Measurements from ENCODE around the gene ARID1B. TPM values are rescaled to one million over a fixed set of nuclear protein-coding genes. Genes with fewer than 3 reads are reported as not detected.

ARID1B gene
- total RNA-seq, 1 experiment from 2014 or later = 86.3 TPM

- Histone ChIP-seq H3K36me3 (ENCODE audit: insufficient read depth, low read length, poor library complexity, severe bottlenecking) (no peaks in the 10 kb centered on the region), H3K27me3 (replicated peaks; ENCODE audit: insufficient read depth, low read depth, low read length, poor library complexity) (no peaks in the 10 kb centered on the region), H3K9me3 (ENCODE audit: low read depth, low read length, poor library complexity, severe bottlenecking) (no peaks in the 10 kb centered on the region), H3K4me1 (ENCODE audit: insufficient read depth, low read length, poor library complexity, severe bottlenecking) (peaks cover 55% of the 10 kb centered on the region), H3K27ac (ENCODE audit: low read depth, low read length, poor library complexity, severe bottlenecking) (no peak overlapping the region), H3K4me3 (ENCODE audit: low read depth, low read length, poor library complexity, severe bottlenecking) (no peak overlapping the region)
- POLR2A ChIA-PET (ENCODE audit: low non-redundant PET) = no interaction called here
- DNase-seq (ENCODE audit: low spot score) = no peak
- CTCF ChIA-PET = no interaction called here
- intact Hi-C loops (cut with micrococcal nuclease; ENCODE audit: unreplicated experiment) = no loop called here
- BruUV-seq (replicated peaks) = no TSS peak
- no peak for TF ChIP-seq CTCF (conservative IDR thresholded peaks at IDR 0.05; ENCODE audit: low read depth, low read length)
- TF ChIP-seq EZH2 (IDR thresholded peaks at IDR 0.05; ENCODE audit: borderline replicate concordance, low read depth, low read length, poor library complexity, severe bottlenecking) = no peak
These were observed 66.9 kb downstream of the ARID1B start for GRCh38 chr6:156844089-156844488.

- intact Hi-C loops (cut with micrococcal nuclease; ENCODE audit: unreplicated experiment) = no loop called here
- Histone ChIP-seq H3K27ac (ENCODE audit: low read depth, low read length, poor library complexity, severe bottlenecking) (no peak overlapping the region), H3K4me3 (ENCODE audit: low read depth, low read length, poor library complexity, severe bottlenecking) (no peak overlapping the region), H3K36me3 (ENCODE audit: insufficient read depth, low read length, poor library complexity, severe bottlenecking) (no peaks in the 10 kb centered on the region), H3K27me3 (replicated peaks; ENCODE audit: insufficient read depth, low read depth, low read length, poor library complexity) (no peaks in the 10 kb centered on the region), H3K4me1 (ENCODE audit: insufficient read depth, low read length, poor library complexity, severe bottlenecking) (peaks cover 61% of the 10 kb centered on the region), H3K9me3 (ENCODE audit: low read depth, low read length, poor library complexity, severe bottlenecking) (no peaks in the 10 kb centered on the region)
- TF ChIP-seq EZH2 (IDR thresholded peaks at IDR 0.05; ENCODE audit: borderline replicate concordance, low read depth, low read length, poor library complexity, severe bottlenecking) (no peak), CTCF (conservative IDR thresholded peaks at IDR 0.05; ENCODE audit: low read depth, low read length) (no peak)
- ChIA-PET POLR2A (ENCODE audit: low non-redundant PET) (no interaction called here), CTCF (no interaction called here)
- no peak for DNase-seq (ENCODE audit: low spot score)
- BruUV-seq (replicated peaks) = no TSS peak
These were observed 68.4 kb downstream of the ARID1B start for GRCh38 chr6:156845454-156846155.

- Histone ChIP-seq H3K27me3 (replicated peaks; ENCODE audit: insufficient read depth, low read depth, low read length, poor library complexity) (no peaks in the 10 kb centered on the region), H3K4me1 (ENCODE audit: insufficient read depth, low read length, poor library complexity, severe bottlenecking) (peaks cover 64% of the 10 kb centered on the region), H3K9me3 (ENCODE audit: low read depth, low read length, poor library complexity, severe bottlenecking) (no peaks in the 10 kb centered on the region), H3K36me3 (ENCODE audit: insufficient read depth, low read length, poor library complexity, severe bottlenecking) (no peaks in the 10 kb centered on the region), H3K4me3 (ENCODE audit: low read depth, low read length, poor library complexity, severe bottlenecking) (no peak overlapping the region), H3K27ac (ENCODE audit: low read depth, low read length, poor library complexity, severe bottlenecking) (no peak overlapping the region)
- TF ChIP-seq EZH2 (IDR thresholded peaks at IDR 0.05; ENCODE audit: borderline replicate concordance, low read depth, low read length, poor library complexity, severe bottlenecking) = no peak
- no peak for TF ChIP-seq CTCF (conservative IDR thresholded peaks at IDR 0.05; ENCODE audit: low read depth, low read length)
- BruUV-seq (replicated peaks) = no TSS peak
- ChIA-PET POLR2A (ENCODE audit: low non-redundant PET) (no interaction called here), CTCF (no interaction called here)
- intact Hi-C loops (cut with micrococcal nuclease; ENCODE audit: unreplicated experiment) = no loop called here
- DNase-seq (ENCODE audit: low spot score) = no peak
These were observed 69.8 kb downstream of the ARID1B start for GRCh38 chr6:156846845-156847599.
